HG03460 (cell line): Measurements from ENCODE around the gene MRPS17.
"Not testable (repeated sequence)": the region's sequence is repeated elsewhere in the genome, so short reads cannot be mapped to it uniquely, and the experiment has no call there.

ENCODE experiments used
- ATAC-seq: cut with Tn5 transposase; IDR thresholded peaks from one replicate; pipeline ENCODE4 v1.9.1; 2021; ENCODE audit not compliant: unreplicated experiment

MRPS17 gene

GRCh38 chr7:55951637-55952351 lies at the start of gene MRPS17:
Gene MRPS17 (plus strand): TSS chr7:55951877. CDS start chr7:55953196, 1,319 bp downstream.
- peak; percentile 100 for ATAC-seq

GRCh38 chr7:55903985-55904759 lies 47.5 kb upstream of the MRPS17 start:
- ATAC-seq, result peak; percentile 92

GRCh38 chr7:55912748-55913158 lies 38.9 kb upstream of the MRPS17 start:
- ATAC-seq, result no peak

DNA sequence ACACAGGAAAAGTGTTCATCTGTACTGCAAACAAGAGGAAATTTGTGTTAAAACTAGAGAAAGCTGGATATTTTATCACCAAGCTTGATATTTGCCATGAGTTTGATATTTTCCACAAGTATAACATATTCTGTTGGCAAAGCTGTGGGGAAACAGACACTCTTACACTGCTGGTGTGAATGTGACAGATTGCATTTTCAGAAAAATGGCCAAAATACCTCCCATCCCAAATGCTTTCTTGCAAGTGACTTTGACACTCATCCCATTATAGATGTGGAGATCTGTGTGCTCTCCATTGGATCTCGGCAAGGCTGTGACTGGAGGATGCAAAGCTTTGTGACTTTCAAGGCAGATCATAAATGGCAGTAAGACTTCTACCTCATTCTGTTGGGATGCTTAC lies 33.9 kb upstream of the MRPS17 start:
- ATAC-seq, result no peak

- ATAC-seq, result no peak
Measured at GRCh38 chr7:55928006-55928767, 23.5 kb upstream of the MRPS17 start.

DNA sequence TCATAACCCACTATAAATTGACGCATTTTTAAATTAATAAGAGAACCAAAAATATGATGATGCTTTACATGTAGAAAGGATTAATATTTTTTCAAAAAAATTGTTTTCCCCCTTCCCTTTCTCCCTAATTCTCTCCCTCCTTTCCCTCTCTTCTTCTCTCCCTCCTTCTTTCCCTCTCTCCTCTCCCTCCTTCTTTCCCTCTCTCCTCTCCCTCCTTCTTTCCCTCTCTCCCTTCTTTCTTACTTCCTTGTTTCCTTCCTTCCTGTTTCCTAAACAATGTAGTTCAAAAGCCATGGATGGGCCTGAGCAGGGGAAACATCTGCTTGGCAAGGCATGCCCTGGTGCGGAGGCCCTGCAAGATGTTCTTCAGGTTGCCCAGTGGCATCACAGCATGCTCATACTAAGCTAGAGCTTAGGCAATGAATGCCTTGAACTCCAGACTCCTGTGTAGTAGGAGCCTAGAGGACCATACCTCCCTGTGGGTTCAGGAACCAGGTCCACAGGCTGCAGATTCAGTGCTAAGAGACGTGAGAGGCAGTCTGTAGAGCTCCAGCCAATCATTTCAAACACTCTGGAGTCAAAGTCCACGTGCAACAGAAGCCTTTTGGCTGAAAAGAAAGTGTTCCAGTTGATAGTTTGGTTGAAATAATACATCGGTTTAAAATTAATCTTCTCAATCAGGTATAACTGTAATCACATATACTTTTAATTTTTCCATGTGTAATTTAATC lies 20.1 kb upstream of the MRPS17 start:
- no peak for ATAC-seq

DNA sequence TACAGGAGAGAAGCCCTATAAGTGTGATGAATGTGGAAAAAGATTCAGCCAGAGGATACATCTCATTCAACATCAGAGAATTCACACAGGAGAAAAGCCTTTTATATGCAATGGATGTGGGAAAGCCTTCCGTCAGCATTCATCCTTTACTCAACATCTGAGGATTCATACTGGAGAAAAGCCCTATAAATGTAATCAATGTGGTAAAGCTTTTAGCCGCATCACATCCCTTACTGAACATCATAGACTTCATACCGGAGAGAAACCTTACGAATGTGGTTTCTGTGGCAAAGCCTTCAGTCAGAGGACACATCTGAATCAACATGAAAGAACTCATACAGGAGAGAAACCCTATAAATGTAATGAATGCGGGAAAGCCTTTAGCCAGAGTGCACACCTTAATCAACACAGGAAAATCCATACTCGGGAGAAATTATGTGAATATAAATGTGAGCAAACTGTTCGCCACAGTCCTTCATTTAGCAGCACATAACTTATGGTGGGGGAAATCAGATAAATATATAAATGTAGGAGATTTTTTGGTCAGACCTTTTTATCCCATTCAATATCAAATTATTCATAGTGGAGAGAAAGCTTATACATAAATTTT lies 12.1 kb upstream of the MRPS17 start:
- ATAC-seq, result no peak

DNA sequence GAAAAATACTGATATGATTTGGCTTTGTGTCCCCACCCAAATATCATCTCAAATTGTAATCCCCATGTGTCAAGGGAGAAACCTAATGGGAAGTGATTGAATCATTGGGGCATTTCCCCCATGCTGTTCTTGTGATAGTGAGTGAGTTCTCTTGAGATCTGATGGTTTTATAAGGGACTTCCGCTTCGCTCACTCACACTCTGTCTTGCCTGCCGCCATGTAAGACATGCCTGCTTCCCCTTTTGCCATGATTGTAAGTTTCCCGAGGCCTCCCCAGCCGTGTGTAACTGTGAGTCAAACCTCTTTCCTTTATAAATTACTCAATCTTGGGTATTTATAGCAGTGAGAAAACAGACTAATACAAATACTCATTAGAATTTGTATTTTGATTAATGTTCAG lies 5.1 kb upstream of the MRPS17 start:
- no peak for ATAC-seq

- ATAC-seq, result not testable (repeated sequence)
Measured at GRCh38 chr7:55952352-55952671, 635 bp downstream of the MRPS17 start.

DNA sequence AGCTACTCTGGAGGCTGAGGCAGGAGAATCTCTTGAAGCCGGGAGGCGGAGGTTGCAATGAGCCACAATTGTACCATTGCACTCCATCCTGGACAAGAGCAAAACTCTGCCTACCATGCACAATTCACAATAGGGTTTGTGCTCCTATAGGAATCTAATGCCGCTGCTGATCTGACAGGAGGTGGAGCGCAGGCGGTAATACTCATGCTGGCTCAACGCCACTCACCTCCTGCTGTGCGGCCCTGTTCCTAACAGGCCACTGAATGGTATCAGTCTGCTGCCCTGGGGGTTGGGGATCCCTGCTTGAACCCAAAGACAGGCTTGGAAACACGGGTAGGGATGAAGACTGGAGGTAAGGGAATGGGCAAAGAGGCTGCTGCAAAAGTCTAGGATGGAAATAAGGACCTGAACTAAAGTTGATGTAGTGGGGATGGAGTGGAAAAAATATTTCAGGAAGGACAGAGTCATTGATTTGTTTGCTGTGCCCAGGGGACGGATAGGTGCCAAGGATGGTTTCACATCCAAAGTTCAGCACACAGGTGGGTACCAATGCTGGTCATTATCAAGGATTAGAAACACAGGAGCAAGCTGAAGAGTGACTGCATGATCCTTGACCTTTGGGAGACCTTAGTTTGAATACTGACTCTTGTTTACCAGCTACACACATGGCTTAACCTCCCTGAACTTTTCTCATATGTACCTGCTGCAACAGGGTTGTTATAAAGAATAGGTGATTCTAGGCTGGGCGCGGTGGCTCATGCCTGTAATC lies 2.2 kb downstream of the MRPS17 start:
- ATAC-seq, result no peak

GRCh38 chr7:55957190-55957589 lies 5.5 kb downstream of the MRPS17 start:
- no peak for ATAC-seq

DNA sequence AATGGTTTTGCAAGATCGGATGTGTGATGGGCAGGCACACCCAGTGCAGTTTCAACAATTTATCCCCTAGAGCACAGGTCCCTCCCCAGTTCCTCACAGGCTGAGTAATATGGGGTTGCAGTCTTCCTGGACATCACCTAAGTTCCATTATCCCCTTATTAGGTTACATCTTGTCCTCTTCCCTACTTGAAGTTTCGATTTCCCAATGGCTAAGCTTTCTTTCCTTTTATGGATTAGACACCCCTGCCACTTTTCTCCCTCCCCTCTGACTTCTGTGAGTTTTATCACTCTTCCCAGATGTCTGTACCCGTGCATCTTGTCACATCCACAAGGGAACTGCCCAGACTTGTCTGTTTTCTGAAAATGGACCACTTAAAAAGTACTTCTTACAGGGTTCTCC lies 10.3 kb downstream of the MRPS17 start:
- no peak for ATAC-seq

DNA sequence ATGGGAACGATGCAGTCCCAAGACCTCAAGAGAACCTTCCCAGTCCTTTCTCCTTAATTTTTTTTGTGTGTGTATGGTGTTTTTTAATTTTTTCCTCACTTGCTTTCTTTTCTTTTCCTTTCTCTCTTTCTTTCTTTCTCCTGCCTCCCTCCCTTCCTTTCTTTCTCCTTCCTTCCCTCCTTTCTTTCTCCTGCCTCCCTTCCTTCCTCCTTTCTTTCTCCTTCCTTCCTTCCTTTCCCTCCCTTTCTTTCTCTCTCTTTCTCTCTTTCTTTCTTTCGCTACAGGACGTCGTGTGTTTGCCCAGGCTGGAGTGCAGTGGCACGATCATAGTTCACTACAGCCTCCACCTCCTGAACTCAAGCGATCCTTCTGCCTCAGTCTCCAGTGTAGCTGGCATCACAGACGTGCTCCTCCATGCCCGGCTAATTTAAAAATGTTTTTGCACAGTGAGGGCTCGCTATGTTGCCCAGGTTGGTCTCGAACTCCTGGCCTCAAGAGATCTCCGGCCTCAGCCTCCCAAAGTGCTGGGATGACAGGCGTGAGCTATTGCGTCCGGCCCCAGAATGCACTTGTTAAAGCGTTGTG lies 12.0 kb downstream of the MRPS17 start:
- ATAC-seq, result no peak

- ATAC-seq, result peak; percentile 74
Measured at GRCh38 chr7:55964261-55965099, 12.8 kb downstream of the MRPS17 start, which contains the start of gene NIPSNAP2. Gene NIPSNAP2 (plus strand): TSS chr7:55964585. CDS start chr7:55964610, 25 bp downstream.

GRCh38 chr7:55965100-55965470 lies 13.4 kb downstream of the MRPS17 start:
- no peak for ATAC-seq

GRCh38 chr7:55965805-55966421 lies 14.2 kb downstream of the MRPS17 start:
- no peak for ATAC-seq

- no peak for ATAC-seq
Measured at GRCh38 chr7:55966851-55967250, 15.2 kb downstream of the MRPS17 start.

DNA sequence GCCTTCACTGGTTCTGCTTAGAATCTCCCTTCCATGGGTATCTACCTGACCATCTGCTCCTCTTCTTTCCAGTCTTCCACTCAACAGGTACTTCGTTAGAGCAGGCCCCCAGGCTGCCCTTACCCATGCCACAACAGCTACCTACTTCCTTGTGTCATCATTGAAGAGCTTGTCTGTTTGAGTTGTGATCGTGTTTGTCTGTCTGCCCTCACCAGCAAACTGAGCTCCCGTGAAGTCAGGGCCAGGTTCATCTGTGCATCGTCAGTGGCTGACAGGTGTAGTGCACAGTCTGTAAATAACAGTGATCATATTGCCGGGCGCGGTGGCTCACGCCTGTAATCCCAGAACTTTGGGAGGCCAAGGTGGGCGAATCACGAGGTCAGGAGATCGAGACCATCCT lies 17.7 kb downstream of the MRPS17 start:
- no peak for ATAC-seq
